H1 (cell line): Measurements from ENCODE around the gene IGSF1. TPM values are rescaled to one million over a fixed set of nuclear protein-coding genes. Genes with fewer than 3 reads are reported as not detected.

ENCODE experiments used
- CTCF ChIA-PET: fragments of 300-600 bp; sonication (Branson Sonifier 250); formaldehyde crosslinking; loops from one replicate; lab custom pipeline; 2021; ENCODE audit not compliant: partially characterized antibody; lab: Charles Lee
- POLR2A ChIA-PET: fragments of 300-600 bp; sonication (Branson Sonifier 250); formaldehyde crosslinking; loops from one replicate; lab custom pipeline; 2021; ENCODE audit warnings: inconsistent platforms; ENCODE audit not compliant: partially characterized antibody; lab: Charles Lee
- DNase-seq, 2 experiments: peaks; one replicate each; pipeline versions ENCODE4 v3.0.0 to v3.0.0-alpha.2; 2010 to 2022; ENCODE audit warnings: low spot score in 2 of 2, low read depth in 1 of 2, mixed read lengths in 1 of 2
- FAIRE-seq: peaks from 2 replicates; lab custom pipeline; 2011; peaks lifted over from hg19 to GRCh38; lab: Jason Lieb, UNC
- H2AFZ ChIP-seq: 2 replicates; pipeline ENCODE4 v1.8.1; 2012; ENCODE audit warnings: low read length, inconsistent platforms
- H2AK5ac ChIP-seq: 2 replicates; pipeline ENCODE4 v1.6.1; 2013; ENCODE audit warnings: low read depth, low read length
- H2BK120ac ChIP-seq: replicated peaks from 2 replicates; pipeline ENCODE3; 2013; ENCODE audit warnings: low read depth, low read length, inconsistent platforms
- H2BK12ac ChIP-seq: 2 replicates; pipeline ENCODE4 v1.6.1; 2013; ENCODE audit warnings: low read depth, low read length
- H2BK15ac ChIP-seq: 2 replicates; pipeline ENCODE4 v1.6.1; 2013; ENCODE audit warnings: low read length
- H2BK20ac ChIP-seq: 2 replicates; pipeline ENCODE4 v1.6.1; 2013; ENCODE audit warnings: low read length
- H2BK5ac ChIP-seq: 2 replicates; pipeline ENCODE4 v1.6.1; 2013; ENCODE audit warnings: low read depth, low read length
- H3K14ac ChIP-seq: 2 replicates; pipeline ENCODE4 v1.6.1; 2013; ENCODE audit warnings: inconsistent platforms; ENCODE audit not compliant: insufficient read length
- H3K18ac ChIP-seq: 2 replicates; pipeline ENCODE4 v1.6.1; 2013; ENCODE audit warnings: low read length; ENCODE audit errors: extremely low read depth
- H3K23ac ChIP-seq: 2 replicates; pipeline ENCODE4 v1.6.1; 2013; ENCODE audit warnings: inconsistent platforms; ENCODE audit not compliant: insufficient read length
- H3K23me2 ChIP-seq: 2 replicates; pipeline ENCODE4 v1.6.1; 2013; ENCODE audit warnings: low read depth, low read length
- H3K27ac ChIP-seq: 2 replicates; pipeline ENCODE4 v1.6.1; 2011; ENCODE audit warnings: low read depth, low read length, inconsistent platforms
- H3K27me3 ChIP-seq, 4 experiments: replicated peaks in 1 of 4; 1 replicate in 1 of 4; 2 replicates in 3 of 4; pipeline versions ENCODE4 v1.6.1 to v1.8.1; 2011 to 2013; ENCODE audit warnings: low read length in 3 of 4, mild to moderate bottlenecking in 3 of 4, inconsistent platforms in 2 of 4, mixed read lengths in 2 of 4, moderate library complexity in 1 of 4; ENCODE audit not compliant: control insufficient read depth in 3 of 4, insufficient read depth in 3 of 4; ENCODE audit errors: extremely low read depth in 1 of 4
- H3K36me3 ChIP-seq, 4 experiments: 2 replicates each; pipeline versions ENCODE4 v1.6.1 to v1.8.1; 2011 to 2013; ENCODE audit warnings: mild to moderate bottlenecking in 4 of 4, low read length in 3 of 4, moderate library complexity in 2 of 4, control low read depth in 1 of 4, inconsistent platforms in 1 of 4; ENCODE audit not compliant: insufficient read depth in 4 of 4, control insufficient read depth in 2 of 4
- H3K4ac ChIP-seq: replicated peaks from 2 replicates; pipeline ENCODE3; 2013; ENCODE audit warnings: low read length, low read depth, mixed read lengths, inconsistent platforms; ENCODE audit not compliant: insufficient read length
- H3K4me1 ChIP-seq, 4 experiments: replicated peaks in 1 of 4; 1 replicate in 1 of 4; 2 replicates in 3 of 4; pipeline versions ENCODE4 v1.6.1 to v1.8.1; 2011 to 2013; ENCODE audit warnings: low read length in 3 of 4, inconsistent platforms in 2 of 4, mixed read lengths in 1 of 4; ENCODE audit not compliant: insufficient read depth in 4 of 4, control insufficient read depth in 3 of 4
- H3K4me2 ChIP-seq, 2 experiments: 2 replicates each; pipeline versions ENCODE4 v1.6.1 to v1.8.1; 2011 to 2013; ENCODE audit warnings: low read depth in 2 of 2, low read length in 2 of 2, control low read depth in 1 of 2, inconsistent platforms in 1 of 2, mild to moderate bottlenecking in 1 of 2; ENCODE audit not compliant: insufficient read depth in 1 of 2
- H3K4me3 ChIP-seq, 4 experiments: fragments of 200-600, 300-600 bp in 1 of 4; sonication (generic), shearing (Covaris generic), sonication (Bioruptor Twin) in 1 of 4; 2 replicates each; pipeline versions ENCODE4 v1.5.1 to v1.8.1; 2011 to 2016; ENCODE audit warnings: low read length in 4 of 4, low read depth in 3 of 4, control low read depth in 2 of 4, inconsistent platforms in 2 of 4, mild to moderate bottlenecking in 2 of 4, mixed read lengths in 1 of 4, moderate library complexity in 1 of 4; ENCODE audit not compliant: insufficient read depth in 2 of 4; ENCODE audit errors: extremely low read depth in 1 of 4
- H3K56ac ChIP-seq: replicated peaks from 2 replicates; pipeline ENCODE3; 2013; ENCODE audit warnings: low read depth, mild to moderate bottlenecking, mixed read lengths, low read length, inconsistent platforms; ENCODE audit not compliant: insufficient read length
- H3K79me1 ChIP-seq: 2 replicates; pipeline ENCODE4 v1.6.1; 2013; ENCODE audit warnings: low read depth, low read length, control low read depth
- H3K79me2 ChIP-seq, 2 experiments: 2 replicates each; pipeline versions ENCODE4 v1.6.1 to v1.8.1; 2012 to 2013; ENCODE audit warnings: low read length in 2 of 2, mild to moderate bottlenecking in 2 of 2, inconsistent platforms in 1 of 2; ENCODE audit not compliant: insufficient read depth in 2 of 2, control insufficient read depth in 1 of 2
- H3K9ac ChIP-seq, 4 experiments: replicated peaks in 1 of 4; 1 replicate in 1 of 4; 2 replicates in 3 of 4; pipeline versions ENCODE4 v1.6.1 to v1.8.1; 2011 to 2013; ENCODE audit warnings: low read depth in 3 of 4, low read length in 3 of 4, control low read depth in 2 of 4, mild to moderate bottlenecking in 2 of 4, moderate library complexity in 2 of 4, inconsistent platforms in 1 of 4; ENCODE audit errors: extremely low read depth in 1 of 4
- H3K9me3 ChIP-seq, 2 experiments: 2 replicates each; pipeline versions ENCODE4 v1.6.1 to v1.8.1; 2012 to 2013; ENCODE audit warnings: mild to moderate bottlenecking in 2 of 2, moderate library complexity in 2 of 2, control low read depth in 1 of 2, inconsistent platforms in 1 of 2, low read depth in 1 of 2, low read length in 1 of 2, mixed read lengths in 1 of 2; ENCODE audit not compliant: insufficient read depth in 2 of 2
- H4K20me1 ChIP-seq, 2 experiments: replicated peaks in 1 of 2; 2 replicates each; pipeline versions ENCODE3 to v1.8.1; 2011 to 2013; ENCODE audit warnings: inconsistent platforms in 2 of 2, low read length in 2 of 2, mild to moderate bottlenecking in 1 of 2; ENCODE audit not compliant: insufficient read depth in 2 of 2, control insufficient read depth in 1 of 2
- H4K5ac ChIP-seq: 2 replicates; pipeline ENCODE4 v1.6.1; 2013; ENCODE audit warnings: low read length, low read depth, mixed read lengths, inconsistent platforms; ENCODE audit not compliant: insufficient read length
- H4K8ac ChIP-seq: 2 replicates; pipeline ENCODE4 v1.8.0; 2013; ENCODE audit warnings: mild to moderate bottlenecking, moderate library complexity, low read length, inconsistent platforms; ENCODE audit not compliant: insufficient read depth; ENCODE audit errors: extremely low read depth
- H4K91ac ChIP-seq: replicated peaks from 2 replicates; pipeline ENCODE3; 2013; ENCODE audit warnings: low read length, mixed read lengths, inconsistent platforms; ENCODE audit not compliant: insufficient read length
- BACH1 ChIP-seq: IDR thresholded peaks from 2 replicates; pipeline ENCODE4 v1.6.1; 2012; ENCODE audit warnings: low read length, improper control_type of control experiment
- BCL11A ChIP-seq, 2 experiments: IDR thresholded peaks; one replicate each; pipeline ENCODE4 v1.6.1; 2011; ENCODE audit warnings: low read depth in 2 of 2, low read length in 2 of 2, mild to moderate bottlenecking in 2 of 2
- BRCA1 ChIP-seq: IDR thresholded peaks from 2 replicates; pipeline ENCODE4 v1.6.1; 2012; ENCODE audit warnings: low read depth, low read length, improper control_type of control experiment
- CBX8 ChIP-seq: fragments of 300-800, 300-1000 bp; sonication (generic); IDR thresholded peaks from 2 replicates; pipeline ENCODE4 v1.7.1; 2016; ENCODE audit warnings: low read depth, low read length, borderline replicate concordance
- CHD2 ChIP-seq: IDR thresholded peaks from 2 replicates; pipeline ENCODE4 v1.6.1; 2012; ENCODE audit warnings: low read length, improper control_type of control experiment
- CTBP2 ChIP-seq: IDR thresholded peaks from 2 replicates; pipeline ENCODE4 v1.7.0; 2011; ENCODE audit warnings: borderline replicate concordance, mild to moderate bottlenecking, moderate library complexity, mixed read lengths, low read length; ENCODE audit not compliant: insufficient read depth, insufficient read length
- JUND ChIP-seq: IDR thresholded peaks from 2 replicates; pipeline ENCODE4 v1.6.1; 2011; ENCODE audit warnings: mild to moderate bottlenecking, improper control_type of control experiment, low read length
- NANOG ChIP-seq: IDR thresholded peaks from 2 replicates; pipeline ENCODE4 v1.6.1; 2011; ENCODE audit warnings: low read length, low read depth, mild to moderate bottlenecking, inconsistent platforms; ENCODE audit not compliant: insufficient read depth, poor library complexity, severe bottlenecking
- PHF8 ChIP-seq: fragments of 200-600 bp; sonication (generic); conservative IDR thresholded peaks from 2 replicates; pipeline ENCODE4 v1.7.1; 2012; ENCODE audit warnings: low read depth, mild to moderate bottlenecking, inconsistent platforms, low read length, moderate library complexity
- RXRA ChIP-seq: IDR thresholded peaks from 2 replicates; pipeline ENCODE4 v1.6.1; 2011; ENCODE audit warnings: low read depth, mild to moderate bottlenecking, low read length, moderate library complexity; ENCODE audit not compliant: insufficient read depth
- SUZ12 ChIP-seq: fragments of 200-600 bp; sonication (generic); IDR thresholded peaks from 2 replicates; pipeline ENCODE4 v1.6.1; 2012; ENCODE audit warnings: mild to moderate bottlenecking, inconsistent platforms, low read length, moderate library complexity, mixed read lengths
- TAF1 ChIP-seq: IDR thresholded peaks from 2 replicates; pipeline ENCODE4 v1.6.1; 2011; ENCODE audit warnings: mild to moderate bottlenecking, low read depth, low read length
- TEAD4 ChIP-seq: IDR thresholded peaks from 2 replicates; pipeline ENCODE4 v1.6.1; 2012; ENCODE audit warnings: low read depth, low read length, inconsistent platforms, mixed read lengths
- YY1 ChIP-seq: IDR thresholded peaks from 2 replicates; pipeline ENCODE4 v1.6.1; 2011; ENCODE audit warnings: low read depth, mild to moderate bottlenecking, low read length
- WGBS, 2 experiments: shearing (Covaris generic) in 1 of 2; methylation state at CpG; one replicate each; pipeline versions ENCODE4 v1.1.6 to v1.1.7; 2013 to 2015; ENCODE audit warnings: low lambda C conversion rate in 2 of 2, mixed read lengths in 2 of 2, inconsistent platforms in 1 of 2, low coverage in 1 of 2, missing lambda C conversion rate in 1 of 2; ENCODE audit not compliant: insufficient replicate concordance in 2 of 2, insufficient coverage in 1 of 2, insufficient read length in 1 of 2; ENCODE audit errors: extremely low coverage in 1 of 2, missing lambda C conversion rate in 1 of 2; 5-methylcytosine and 5-hydroxymethylcytosine counted together
- polyA plus RNA-seq, 7 experiments: library from polyadenylated mRNA; depleted of rRNA in 3 of 7; stranded (reverse) in 5 of 7; unstranded in 2 of 7; fragments of >200 nt in 5 of 7; fragments of 200-250 nt in 2 of 7; gene quantifications; 1 replicate in 5 of 7; 2 replicates in 1 of 7; 4 replicates in 1 of 7; pipeline versions ENCODE4 v1.2.1 to v1.2.3, GENCODE V29; 2011 to 2013; ENCODE audit warnings: missing spikeins in 2 of 7, mixed read lengths in 2 of 7
- total RNA-seq: library from RNA; stranded (reverse); fragmentation: NEBNext Ultra II Directional; extraction: Animal tissue kit (Norgen Biotek cat#: 25700); gene quantifications from 2 replicates; pipeline ENCODE4 v1.2.1, GENCODE V29; 2021
- TF ChIP-seq, protein P1 (sequence below): IDR thresholded peaks from 2 replicates; pipeline ENCODE4 v1.6.1; 2012; ENCODE audit warnings: inconsistent platforms

IGSF1 gene
- total and polyA plus RNA-seq, 2 of the 8 experiments (the other 6 are each of a cell fraction or from before 2014, with no cell fraction given): 23.1 to 39.9 TPM

GRCh38 chrX:131298036-131298435 is 8.9 kb upstream of the IGSF1 start:
- TF ChIP-seq NANOG (no peak), SUZ12 (no peak), BCL11A (IDR thresholded peaks at IDR 0.05; ENCODE audit: low read depth in 2 of 2, low read length in 2 of 2) (no peak), TAF1 (no peak), CTBP2 (no peak), RXRA (no peak), TEAD4 (no peak), CHD2 (no peak), PHF8 (no peak), BACH1 (no peak), YY1 (no peak), CBX8 (no peak), BRCA1 (no peak), JUND (no peak)
- TF ChIP-seq, protein P1, sequence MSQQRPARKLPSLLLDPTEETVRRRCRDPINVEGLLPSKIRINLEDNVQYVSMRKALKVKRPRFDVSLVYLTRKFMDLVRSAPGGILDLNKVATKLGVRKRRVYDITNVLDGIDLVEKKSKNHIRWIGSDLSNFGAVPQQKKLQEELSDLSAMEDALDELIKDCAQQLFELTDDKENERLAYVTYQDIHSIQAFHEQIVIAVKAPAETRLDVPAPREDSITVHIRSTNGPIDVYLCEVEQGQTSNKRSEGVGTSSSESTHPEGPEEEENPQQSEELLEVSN: no peak
- H3K36me3 ChIP-seq: no peaks in the 10 kb centered on the region
- no peak overlapping the region for H4K8ac ChIP-seq
- H3K23ac ChIP-seq: no peak overlapping the region
- no peaks in the 10 kb centered on the region for H3K79me1 ChIP-seq
- no peak overlapping the region for H3K56ac ChIP-seq
- 84% methylated on average over 2 of the region's 2 CpGs; no CpG with 5 or more reads in 1 of the 2 experiments for WGBS, 2 experiments
- no peak overlapping the region for H3K4me2 ChIP-seq
- no peaks in the 10 kb centered on the region for H4K20me1 ChIP-seq
- no peak overlapping the region for H2AK5ac ChIP-seq
- no peak overlapping the region for H3K27ac ChIP-seq
- no peak for FAIRE-seq
- H3K9me3 ChIP-seq: no peaks in the 10 kb centered on the region
- no peak overlapping the region for H3K14ac ChIP-seq
- H3K18ac ChIP-seq: no peak overlapping the region
- no peak overlapping the region for H3K4ac ChIP-seq
- no peak overlapping the region for H2BK12ac ChIP-seq
- H2BK15ac ChIP-seq: no peak overlapping the region
- no peaks in the 10 kb centered on the region for H3K79me2 ChIP-seq
- no peaks in the 10 kb centered on the region; a peak in 1 of 7 replicates for H3K4me1 ChIP-seq
- DNase-seq: no peak
- ChIA-PET POLR2A (interaction anchor here (1.6 kb wide), 1 partner anchor 9 kb away, joined by 5 read pairs; the partner anchor contains the start of gene IGSF1), CTCF (interaction anchor here (1.5 kb wide), 1 partner anchor 33 kb away, joined by 5 read pairs; no protein-coding TSS in a partner anchor)
- no peak overlapping the region for H2BK120ac ChIP-seq
- no peaks in the 10 kb centered on the region for H3K27me3 ChIP-seq
- H3K4me3 ChIP-seq: no peak overlapping the region
- H4K91ac ChIP-seq: no peak overlapping the region
- no peak overlapping the region for H2BK5ac ChIP-seq
- H4K5ac ChIP-seq: no peak overlapping the region
- no peak overlapping the region for H3K9ac ChIP-seq
- H2BK20ac ChIP-seq: no peak overlapping the region
- no peak overlapping the region for H2AFZ ChIP-seq
- no peaks in the 10 kb centered on the region for H3K23me2 ChIP-seq
